ENCODE results near the gene MACROH2A2.

MACROH2A2 gene

DNA sequence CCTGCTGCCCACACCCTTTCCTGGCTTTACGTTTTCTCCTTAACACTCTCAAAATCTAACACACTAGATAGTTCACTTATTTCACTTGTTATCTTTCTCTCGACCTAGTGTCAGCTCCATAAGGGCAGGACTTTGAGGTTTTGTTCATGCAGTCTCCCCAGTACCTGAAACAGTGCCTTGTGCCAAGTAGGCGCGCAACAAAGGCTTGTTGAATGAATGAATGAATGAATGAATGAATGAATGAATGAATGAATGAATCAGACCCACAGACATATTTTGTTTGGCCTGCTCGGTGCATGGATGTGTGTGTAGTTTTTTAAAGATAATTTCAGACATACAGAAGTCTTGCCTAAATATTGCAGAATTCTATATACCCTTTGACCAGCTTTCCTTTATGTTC is 87.7 kb downstream of the MACROH2A2 start:
- H3K27me3 Mint-ChIP-seq (ENCODE audit: low read depth): peaks cover 7% of the 10 kb centered on the region
- no peaks in the 10 kb centered on the region for H3K9me3 Mint-ChIP-seq
- H3K4me3 Mint-ChIP-seq: no peak overlapping the region
- no peak overlapping the region for H3K27ac Mint-ChIP-seq
- peaks cover 7% of the 10 kb centered on the region for H3K4me1 Mint-ChIP-seq
- H3K36me3 Mint-ChIP-seq (ENCODE audit: low read depth): peaks cover 4% of the 10 kb centered on the region
- TF ChIP-seq, protein P1, sequence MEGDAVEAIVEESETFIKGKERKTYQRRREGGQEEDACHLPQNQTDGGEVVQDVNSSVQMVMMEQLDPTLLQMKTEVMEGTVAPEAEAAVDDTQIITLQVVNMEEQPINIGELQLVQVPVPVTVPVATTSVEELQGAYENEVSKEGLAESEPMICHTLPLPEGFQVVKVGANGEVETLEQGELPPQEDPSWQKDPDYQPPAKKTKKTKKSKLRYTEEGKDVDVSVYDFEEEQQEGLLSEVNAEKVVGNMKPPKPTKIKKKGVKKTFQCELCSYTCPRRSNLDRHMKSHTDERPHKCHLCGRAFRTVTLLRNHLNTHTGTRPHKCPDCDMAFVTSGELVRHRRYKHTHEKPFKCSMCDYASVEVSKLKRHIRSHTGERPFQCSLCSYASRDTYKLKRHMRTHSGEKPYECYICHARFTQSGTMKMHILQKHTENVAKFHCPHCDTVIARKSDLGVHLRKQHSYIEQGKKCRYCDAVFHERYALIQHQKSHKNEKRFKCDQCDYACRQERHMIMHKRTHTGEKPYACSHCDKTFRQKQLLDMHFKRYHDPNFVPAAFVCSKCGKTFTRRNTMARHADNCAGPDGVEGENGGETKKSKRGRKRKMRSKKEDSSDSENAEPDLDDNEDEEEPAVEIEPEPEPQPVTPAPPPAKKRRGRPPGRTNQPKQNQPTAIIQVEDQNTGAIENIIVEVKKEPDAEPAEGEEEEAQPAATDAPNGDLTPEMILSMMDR (IDR thresholded peaks at IDR 0.05; ENCODE audit: unreplicated experiment in 3 of 3): no peak

DNA sequence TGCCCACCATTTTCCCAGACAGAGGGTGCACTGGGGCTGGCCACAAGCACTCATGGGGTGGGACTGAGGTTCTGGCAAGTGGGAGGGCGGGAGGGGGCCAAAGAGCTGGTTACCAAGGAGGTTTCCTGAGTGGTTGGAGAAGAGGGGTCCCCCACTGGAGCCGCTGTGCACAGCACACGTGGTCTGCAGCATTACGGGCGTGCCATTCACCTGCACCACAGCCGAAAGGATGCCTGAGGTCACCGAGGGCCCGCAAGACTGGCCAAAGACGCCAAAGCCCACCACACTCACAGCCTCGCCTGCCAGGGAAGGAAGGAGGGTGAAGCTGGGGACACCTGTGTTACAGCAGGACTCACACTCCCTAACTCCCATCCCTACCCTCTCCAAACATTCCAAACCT is 89.9 kb downstream of the MACROH2A2 start:
- no peak overlapping the region for H3K4me3 Mint-ChIP-seq
- peaks cover 19% of the 10 kb centered on the region for H3K4me1 Mint-ChIP-seq
- TF ChIP-seq, protein P1 (IDR thresholded peaks at IDR 0.05; ENCODE audit: unreplicated experiment in 3 of 3): no peak
- H3K36me3 Mint-ChIP-seq (ENCODE audit: low read depth): peaks cover 3% of the 10 kb centered on the region
- H3K27ac Mint-ChIP-seq: peak overlapping the region in 1 of 3 experiments; percentile 46
- H3K27me3 Mint-ChIP-seq (ENCODE audit: low read depth): peaks cover 4% of the 10 kb centered on the region
- H3K9me3 Mint-ChIP-seq: no peaks in the 10 kb centered on the region

DNA sequence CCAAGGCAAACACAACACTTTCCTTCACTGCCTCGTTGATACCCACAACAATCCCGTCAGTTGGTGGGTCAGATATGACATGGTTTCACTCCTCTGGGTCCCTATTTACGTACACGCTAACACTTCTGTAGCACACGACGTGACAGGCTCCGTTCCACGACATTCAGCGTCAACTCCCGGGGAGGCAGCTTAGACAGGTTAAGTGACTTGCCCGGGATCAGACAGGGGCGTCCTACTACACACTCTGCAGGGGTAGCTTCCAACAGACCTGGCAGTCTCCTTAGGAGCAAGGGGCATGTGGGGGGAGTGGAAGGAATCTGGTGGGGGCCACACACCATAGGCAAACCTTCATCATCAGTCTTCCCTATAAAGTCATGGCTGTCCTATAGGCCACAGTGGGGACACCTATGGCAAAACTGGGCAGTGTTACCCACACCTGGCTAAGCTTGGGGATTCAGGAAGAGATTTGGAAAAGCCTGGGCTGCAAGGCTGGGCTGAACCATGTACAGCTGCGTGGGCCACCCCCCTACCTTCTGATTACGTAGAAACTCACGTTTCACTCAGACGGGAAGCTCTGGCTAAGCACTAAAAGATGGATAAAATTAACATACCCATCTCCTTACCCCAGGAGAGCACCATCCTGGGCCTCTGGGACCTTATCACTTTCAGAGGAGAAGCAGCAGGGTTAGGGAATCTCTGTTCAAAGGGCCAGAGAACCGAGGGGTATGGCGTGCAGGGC is 91.9 kb downstream of the MACROH2A2 start:
- Mint-ChIP-seq H3K27ac (peak overlapping the region; percentile 37 to 80 (median 58)), H3K36me3 (ENCODE audit: low read depth) (peaks cover 7% of the 10 kb centered on the region), H3K27me3 (ENCODE audit: low read depth) (peaks cover 4% of the 10 kb centered on the region), H3K4me3 (peak overlapping the region; percentile 84 to 91 (median 91)), H3K9me3 (no peaks in the 10 kb centered on the region), H3K4me1 (peaks cover 23% of the 10 kb centered on the region)
- TF ChIP-seq, protein P1 (IDR thresholded peaks at IDR 0.05; ENCODE audit: unreplicated experiment in 3 of 3): no peak

DNA sequence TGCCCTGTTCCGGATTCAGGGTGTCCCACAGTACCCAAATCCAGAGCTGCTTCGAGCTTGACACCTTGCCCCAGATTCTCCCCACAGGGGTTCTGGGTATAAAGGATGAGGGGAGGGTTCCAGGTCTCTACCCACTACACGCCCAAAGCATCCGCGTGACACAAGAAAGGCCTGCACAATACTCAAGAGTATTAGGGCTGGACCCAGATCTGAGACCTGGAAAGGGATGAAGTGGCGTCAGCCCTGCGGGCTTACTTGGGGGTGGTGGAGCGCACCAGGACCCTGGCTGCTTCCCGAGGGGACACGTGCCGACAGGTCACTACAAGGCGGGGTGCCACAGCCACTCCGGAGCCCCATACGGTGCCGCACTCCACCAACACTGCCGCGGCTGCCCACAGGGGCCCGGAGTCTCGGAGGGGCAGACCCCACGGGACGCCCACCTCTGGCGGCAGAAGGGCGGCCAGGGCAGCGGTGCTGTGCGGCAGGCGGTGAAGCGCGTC is 92.6 kb downstream of the MACROH2A2 start:
- TF ChIP-seq, protein P1 (IDR thresholded peaks at IDR 0.05; ENCODE audit: unreplicated experiment in 3 of 3): no peak
- no peaks in the 10 kb centered on the region for H3K9me3 Mint-ChIP-seq
- H3K4me1 Mint-ChIP-seq: peaks cover 28% of the 10 kb centered on the region
- H3K27ac Mint-ChIP-seq: peak overlapping the region in 2 of 3 experiments; percentile 37 to 80
- H3K27me3 Mint-ChIP-seq (ENCODE audit: low read depth): peaks cover 4% of the 10 kb centered on the region
- H3K36me3 Mint-ChIP-seq (ENCODE audit: low read depth): peaks cover 14% of the 10 kb centered on the region
- peak overlapping the region; percentile 84 to 91 (median 91) for H3K4me3 Mint-ChIP-seq

DNA sequence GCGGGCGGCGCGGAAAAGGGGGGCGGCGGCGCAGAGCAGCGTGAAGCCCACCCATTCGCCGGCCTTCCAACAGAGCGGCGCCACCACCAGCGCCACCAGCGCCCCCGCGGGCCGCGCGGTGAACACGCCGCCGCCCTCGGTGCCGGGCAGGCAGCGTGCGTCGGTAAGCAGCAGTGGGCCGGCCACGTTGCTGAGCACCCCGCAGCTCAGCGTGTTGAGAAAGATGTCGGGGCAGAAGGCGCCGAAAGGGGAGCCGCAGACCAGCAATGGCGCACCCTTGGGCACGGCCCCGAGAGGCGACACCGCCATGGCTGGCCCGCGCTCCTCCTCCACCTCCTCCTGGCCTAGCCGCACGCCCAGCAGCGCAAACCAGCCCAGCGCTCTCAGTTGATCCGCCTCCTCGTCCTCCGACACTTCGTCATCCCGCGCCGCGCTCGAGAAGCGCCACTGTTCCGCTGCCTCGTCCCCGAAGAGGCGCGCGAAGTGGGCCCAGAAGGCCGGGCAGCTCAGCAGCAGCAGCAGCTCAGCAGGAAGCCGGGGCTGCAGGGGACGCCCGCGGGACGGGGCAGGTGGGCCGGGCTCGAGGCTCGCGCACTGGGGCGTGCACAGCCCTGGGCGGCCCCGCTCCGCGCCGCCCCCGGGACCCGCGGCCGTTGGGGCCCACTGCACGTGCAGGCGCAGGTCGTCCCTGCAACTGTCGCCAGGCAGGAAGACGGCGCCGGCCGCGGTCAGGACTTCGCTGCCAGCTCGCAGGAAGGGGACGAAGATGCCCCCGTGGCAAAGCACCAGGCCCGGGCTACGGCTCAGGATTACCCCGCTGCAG is 93.2 kb downstream of the MACROH2A2 start:
- Mint-ChIP-seq H3K27ac (peak overlapping the region; percentile 66 to 97 (median 78)), H3K36me3 (ENCODE audit: low read depth) (peaks cover 17% of the 10 kb centered on the region), H3K27me3 (ENCODE audit: low read depth) (peaks cover 4% of the 10 kb centered on the region), H3K9me3 (no peaks in the 10 kb centered on the region), H3K4me1 (peaks cover 28% of the 10 kb centered on the region), H3K4me3 (peak overlapping the region; percentile 89 to 91 (median 91))
- TF ChIP-seq, protein P1 (IDR thresholded peaks at IDR 0.05; ENCODE audit: unreplicated experiment in 3 of 3): peak; percentile 53 to 75 (median 71)
